ENCODE data around the gene METTL1.

METTL1 gene

GRCh38 chr12:57816855-57817151 is 44.9 kb upstream of the METTL1 start:
- no peak overlapping the region for H3K4me3 ChIP-seq (ENCODE audit: insufficient read depth, low read length, poor library complexity, severe bottlenecking)
- H3K27me3 ChIP-seq (ENCODE audit: low read length), result no peaks in the 10 kb centered on the region
- H3K36me3 ChIP-seq (ENCODE audit: low read length), result no peaks in the 10 kb centered on the region
- H3K9ac ChIP-seq (ENCODE audit: low read length), result no peak overlapping the region
- no peaks in the 10 kb centered on the region for H3K79me2 ChIP-seq (ENCODE audit: insufficient read depth, low read length)
- no peaks in the 10 kb centered on the region for H3K9me2 ChIP-seq (replicated peaks; ENCODE audit: insufficient read depth, low read length)
- no peaks in the 10 kb centered on the region for H3F3A ChIP-seq (ENCODE audit: insufficient read depth)
- H3K4me2 ChIP-seq (ENCODE audit: low read depth, low read length, poor library complexity, severe bottlenecking), result no peak overlapping the region
- H3K27ac ChIP-seq (ENCODE audit: low read depth, low read length), result no peak overlapping the region
- H4K20me1 ChIP-seq (ENCODE audit: low read depth, low read length), result no peaks in the 10 kb centered on the region
- TF ChIP-seq, protein P1, sequence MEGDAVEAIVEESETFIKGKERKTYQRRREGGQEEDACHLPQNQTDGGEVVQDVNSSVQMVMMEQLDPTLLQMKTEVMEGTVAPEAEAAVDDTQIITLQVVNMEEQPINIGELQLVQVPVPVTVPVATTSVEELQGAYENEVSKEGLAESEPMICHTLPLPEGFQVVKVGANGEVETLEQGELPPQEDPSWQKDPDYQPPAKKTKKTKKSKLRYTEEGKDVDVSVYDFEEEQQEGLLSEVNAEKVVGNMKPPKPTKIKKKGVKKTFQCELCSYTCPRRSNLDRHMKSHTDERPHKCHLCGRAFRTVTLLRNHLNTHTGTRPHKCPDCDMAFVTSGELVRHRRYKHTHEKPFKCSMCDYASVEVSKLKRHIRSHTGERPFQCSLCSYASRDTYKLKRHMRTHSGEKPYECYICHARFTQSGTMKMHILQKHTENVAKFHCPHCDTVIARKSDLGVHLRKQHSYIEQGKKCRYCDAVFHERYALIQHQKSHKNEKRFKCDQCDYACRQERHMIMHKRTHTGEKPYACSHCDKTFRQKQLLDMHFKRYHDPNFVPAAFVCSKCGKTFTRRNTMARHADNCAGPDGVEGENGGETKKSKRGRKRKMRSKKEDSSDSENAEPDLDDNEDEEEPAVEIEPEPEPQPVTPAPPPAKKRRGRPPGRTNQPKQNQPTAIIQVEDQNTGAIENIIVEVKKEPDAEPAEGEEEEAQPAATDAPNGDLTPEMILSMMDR (IDR thresholded peaks at IDR 0.05; ENCODE audit: insufficient read depth, low read length, poor library complexity, severe bottlenecking), result no peak
- TF ChIP-seq EZH2phosphoT487 (conservative IDR thresholded peaks at IDR 0.05; ENCODE audit: low read length), result no peak
- no peaks in the 10 kb centered on the region for H3K9me3 ChIP-seq (ENCODE audit: insufficient read depth, low read length)
- no peak overlapping the region for H2AFZ ChIP-seq (ENCODE audit: low read depth, low read length, severe bottlenecking)

GRCh38 chr12:57816001-57816854 is 44.3 kb upstream of the METTL1 start:
- H3F3A ChIP-seq (ENCODE audit: insufficient read depth), result no peaks in the 10 kb centered on the region
- no peak overlapping the region for H3K27ac ChIP-seq (ENCODE audit: low read depth, low read length)
- no peaks in the 10 kb centered on the region for H3K36me3 ChIP-seq (ENCODE audit: low read length)
- no peaks in the 10 kb centered on the region for H3K9me3 ChIP-seq (ENCODE audit: insufficient read depth, low read length)
- H3K27me3 ChIP-seq (ENCODE audit: low read length), result no peaks in the 10 kb centered on the region
- H3K9ac ChIP-seq (ENCODE audit: low read length), result no peak overlapping the region
- no peaks in the 10 kb centered on the region for H3K79me2 ChIP-seq (ENCODE audit: insufficient read depth, low read length)
- no peak overlapping the region for H3K4me3 ChIP-seq (ENCODE audit: insufficient read depth, low read length, poor library complexity, severe bottlenecking)
- H3K4me2 ChIP-seq (ENCODE audit: low read depth, low read length, poor library complexity, severe bottlenecking), result no peak overlapping the region
- TF ChIP-seq, protein P1 (IDR thresholded peaks at IDR 0.05; ENCODE audit: insufficient read depth, low read length, poor library complexity, severe bottlenecking), result no peak
- no peak for TF ChIP-seq EZH2phosphoT487 (conservative IDR thresholded peaks at IDR 0.05; ENCODE audit: low read length)
- H4K20me1 ChIP-seq (ENCODE audit: low read depth, low read length), result no peaks in the 10 kb centered on the region
- H3K9me2 ChIP-seq (replicated peaks; ENCODE audit: insufficient read depth, low read length), result no peaks in the 10 kb centered on the region
- no peak overlapping the region for H2AFZ ChIP-seq (ENCODE audit: low read depth, low read length, severe bottlenecking)

DNA sequence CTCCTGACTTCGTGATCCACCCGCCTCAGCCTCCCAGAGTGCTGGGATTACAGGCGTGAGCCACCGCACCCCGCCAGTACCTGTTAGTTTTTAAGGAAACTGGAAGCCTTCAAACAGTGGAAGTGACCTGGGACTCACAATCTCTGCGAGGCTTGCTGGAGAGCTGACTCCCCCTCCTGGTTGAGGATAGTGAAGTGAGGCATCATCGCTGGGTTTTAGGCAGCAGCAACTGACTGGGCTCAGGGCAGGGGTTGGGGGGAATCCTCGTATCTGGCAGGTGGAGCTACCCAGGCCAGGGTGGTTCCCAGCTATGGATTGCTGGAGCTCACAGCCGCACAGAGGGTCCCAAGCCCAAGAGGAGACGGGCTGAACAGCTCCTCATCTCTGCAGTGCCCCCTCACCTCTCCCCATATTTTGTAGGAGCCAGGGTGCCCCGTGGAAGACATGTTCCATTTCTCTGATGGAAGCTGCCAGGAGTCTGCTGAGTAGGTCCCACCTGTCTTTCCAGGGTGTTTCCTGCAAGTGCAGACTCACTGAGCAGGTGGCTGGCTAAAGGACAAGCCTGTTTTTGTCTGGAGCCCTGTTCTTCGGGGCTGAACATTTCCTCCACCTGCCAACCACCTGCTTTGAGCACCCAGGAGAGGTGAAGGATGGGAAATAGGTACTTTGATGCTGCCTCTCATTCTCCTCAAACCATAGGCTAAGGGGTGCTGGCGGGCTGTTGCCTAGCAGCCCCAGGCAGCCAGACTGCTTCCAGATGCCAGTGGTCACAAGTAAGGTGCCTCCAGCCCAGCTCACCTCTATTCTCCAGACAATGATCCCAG is 43.5 kb upstream of the METTL1 start:
- Histone ChIP-seq H3K4me2 (ENCODE audit: low read depth, low read length, poor library complexity, severe bottlenecking) (no peak overlapping the region), H3K79me2 (ENCODE audit: insufficient read depth, low read length) (no peaks in the 10 kb centered on the region), H3F3A (ENCODE audit: insufficient read depth) (no peaks in the 10 kb centered on the region), H2AFZ (ENCODE audit: low read depth, low read length, severe bottlenecking) (no peak overlapping the region), H3K9me3 (ENCODE audit: insufficient read depth, low read length) (no peaks in the 10 kb centered on the region), H3K4me3 (ENCODE audit: insufficient read depth, low read length, poor library complexity, severe bottlenecking) (no peak overlapping the region), H3K27me3 (ENCODE audit: low read length) (no peaks in the 10 kb centered on the region), H3K36me3 (ENCODE audit: low read length) (no peaks in the 10 kb centered on the region), H3K9me2 (replicated peaks; ENCODE audit: insufficient read depth, low read length) (no peaks in the 10 kb centered on the region), H4K20me1 (ENCODE audit: low read depth, low read length) (no peaks in the 10 kb centered on the region), H3K9ac (ENCODE audit: low read length) (no peak overlapping the region), H3K27ac (ENCODE audit: low read depth, low read length) (no peak overlapping the region)
- TF ChIP-seq EZH2phosphoT487 (conservative IDR thresholded peaks at IDR 0.05; ENCODE audit: low read length), result no peak
- TF ChIP-seq, protein P1 (IDR thresholded peaks at IDR 0.05; ENCODE audit: insufficient read depth, low read length, poor library complexity, severe bottlenecking), result no peak

Measured in SU-DHL-6 (cell line).